Eye (tissue), 1 donor: Measurements from ENCODE around the gene AANAT.

Experiments used
- DNase-seq: peaks from one replicate; pipeline ENCODE4 v3.0.0-alpha.2; 2015

Gene AANAT

GRCh38 chr17:76469076-76469990, 1.9 kb downstream of the AANAT start:
- DNase-seq, result no peak

GRCh38 chr17:76469991-76470739, 2.8 kb downstream of the AANAT start:
- DNase-seq, result no peak

GRCh38 chr17:76471498-76472257, 4.3 kb downstream of the AANAT start:
- no peak for DNase-seq

GRCh38 chr17:76472258-76472645, 4.8 kb downstream of the AANAT start:
- DNase-seq, result no peak

GRCh38 chr17:76472726-76473125, 5.3 kb downstream of the AANAT start:
- no peak for DNase-seq

- DNase-seq, result no peak
These were observed 6.2 kb downstream of the AANAT start for GRCh38 chr17:76473541-76473985.

GRCh38 chr17:76474238-76474637, 6.8 kb downstream of the AANAT start:
- no peak for DNase-seq

- DNase-seq, result no peak
These were observed 7.5 kb downstream of the AANAT start for GRCh38 chr17:76474894-76475293.

GRCh38 chr17:76475302-76475701, 7.9 kb downstream of the AANAT start:
- no peak for DNase-seq

- no peak for DNase-seq
These were observed 9.3 kb downstream of the AANAT start for GRCh38 chr17:76476736-76477135.

- DNase-seq, result no peak
These were observed 10.2 kb downstream of the AANAT start for GRCh38 chr17:76477576-76477975.

GRCh38 chr17:76478097-76478496, 10.7 kb downstream of the AANAT start:
- DNase-seq, result no peak

- no peak for DNase-seq
These were observed 11.5 kb downstream of the AANAT start for GRCh38 chr17:76478730-76479514.

- no peak for DNase-seq
These were observed 12.2 kb downstream of the AANAT start for GRCh38 chr17:76479515-76480060.

GRCh38 chr17:76480632-76481031, 13.2 kb downstream of the AANAT start:
- DNase-seq, result peak; percentile 86

- no peak for DNase-seq
These were observed 13.8 kb downstream of the AANAT start for GRCh38 chr17:76481071-76481655.

- no peak for DNase-seq
These were observed 16.9 kb downstream of the AANAT start for GRCh38 chr17:76484228-76484725.

GRCh38 chr17:76485569-76485968, 18.2 kb downstream of the AANAT start:
- no peak for DNase-seq

GRCh38 chr17:76487451-76488192, 20.2 kb downstream of the AANAT start:
- no peak for DNase-seq

- DNase-seq, result no peak
These were observed 22.8 kb downstream of the AANAT start for GRCh38 chr17:76490112-76490710.
